Heart left ventricle (tissue), 16 donors: Measurements from ENCODE around the gene TRAM2. TPM values are rescaled to one million over a fixed set of nuclear protein-coding genes. Genes with fewer than 3 reads are reported as not detected.

Experiments
- ATAC-seq, 4 donors: fragments of 200-7000 bp; cut with Tn5 transposase; one replicate each; pipeline ENCODE4 v1.9.1; 2020 to 2022; ENCODE audit warnings: moderate library complexity in 4 of 4, mild to moderate bottlenecking in 3 of 4, moderate number of reproducible peaks in 1 of 4
- DNase-seq, 5 donors: peaks; one replicate each; pipeline ENCODE4 v3.0.0-alpha.2; 2020
- H3K27ac ChIP-seq, 12 donors: fragments of 200-600 bp; sonication (generic) in 4 of 12; one replicate each; pipeline versions ENCODE4 v1.5.0 to v1.8.0; 2016 to 2022; ENCODE audit warnings: mild to moderate bottlenecking in 2 of 12
- H3K27me3 ChIP-seq, 9 donors: fragments of 200-600 bp; sonication (generic) in 2 of 9; one replicate each; pipeline versions ENCODE4 v1.5.1 to v1.8.0; 2016 to 2022; ENCODE audit warnings: mild to moderate bottlenecking in 3 of 9
- H3K36me3 ChIP-seq, 9 donors: fragments of 200-600 bp; sonication (generic) in 2 of 9; one replicate each; pipeline versions ENCODE4 v1.5.0 to v1.8.0; 2018 to 2022; ENCODE audit warnings: mild to moderate bottlenecking in 2 of 9
- H3K4me1 ChIP-seq, 12 donors: fragments of 200-600 bp; sonication (generic) in 4 of 12; one replicate each; pipeline versions ENCODE4 v1.5.0 to v1.8.0; 2016 to 2022; ENCODE audit warnings: mild to moderate bottlenecking in 3 of 12
- H3K4me3 ChIP-seq, 12 donors: fragments of 200-600 bp; sonication (generic) in 4 of 12; one replicate each; pipeline versions ENCODE4 v1.5.0 to v1.8.0; 2017 to 2022; ENCODE audit warnings: mild to moderate bottlenecking in 9 of 12, moderate library complexity in 4 of 12
- H3K9me3 ChIP-seq, 12 donors: fragments of 200-600 bp; sonication (generic) in 4 of 12; one replicate each; pipeline versions ENCODE4 v1.5.0 to v1.8.0; 2016 to 2022; ENCODE audit warnings: mild to moderate bottlenecking in 1 of 12
- CTCF ChIP-seq, 12 donors: fragments of 200-600 bp; sonication (generic) in 4 of 12; IDR thresholded peaks; one replicate each; pipeline versions ENCODE4 v1.5.0 to v1.8.0; 2018 to 2022; ENCODE audit warnings: antibody characterized with exemption in 12 of 12, mild to moderate bottlenecking in 5 of 12
- POLR2A ChIP-seq, 2 donors: fragments of 450-650 bp; IDR thresholded peaks; one replicate each; pipeline ENCODE4 v1.6.1; 2017; ENCODE audit warnings: antibody characterized with exemption in 2 of 2, mild to moderate bottlenecking in 2 of 2, moderate library complexity in 2 of 2
- WGBS, 4 donors: extraction: QIAGEN DNeasy Blood & Tissue Kit in 2 of 4; methylation state at CpG; one replicate each; pipeline versions ENCODE4 v1.1.5 to v1.1.7; 2013 to 2018; 5-methylcytosine and 5-hydroxymethylcytosine counted together
- intact Hi-C, 10 donors: fragments of 100-400 bp; cut with DNase I; formaldehyde crosslinking; loops; one replicate each; pipeline versions ENCODE4 v1.11.1 to v1.14.2; 2022
- polyA plus RNA-seq, 2 donors: library from polyadenylated mRNA; stranded (reverse); fragments of 200-250 nt; gene quantifications; one replicate each; pipeline ENCODE4 v1.2.3, GENCODE V29; 2013
- total RNA-seq, 9 donors: library from RNA; depleted of rRNA in 2 of 9; stranded (reverse); fragments of >200 nt in 2 of 9; fragmentation: NEBNext Ultra II Directional in 3 of 9; extraction: Animal tissue kit (Norgen Biotek cat#: 25700) in 3 of 9; gene quantifications; one replicate each; pipeline versions ENCODE4 v1.1.0 to v1.2.4, GENCODE V29; 2016 to 2023
- donor health status: ischemic (EF 13 %, LVEDD 7.1; RV severe dilation, severe dysfunction).
- donor health status: healthy with polysubstance abuse.
- donor health status: DM: no; HTN: yes; CAD: no.
- donor health status: DM: no; HTN: no; CAD: no.
- donor health status: ischemic (EF 25% LVEDD 6.9; RV normal size, moderate dysfunction).
- donor health status: ischemic (EF 25% LVEDD 5.7; RV mildly dilated, moderate dysfunction).
- donor health status: healthy.
- donor health status: DM: yes; HTN: yes; CAD: no.
- donor health status: ischemic (EF 35%, LVEDD 5.7; RV mildly dilated, moderate dysfunction).
- donor health status: nonischemic (EF 11% LVEDD 7.7; RV severe dilation, severe dysfunction).
- donor health status: DM: yes; HTN: yes; CAD: no.
- donor health status: PGD.
- donor health status: ischemic (EF 29% LVEDD 5.4; RV normal size, mild dysfunction).
- donor health status: nonischemic (EF 23%, LVEDD 6.1; RV moderate dilation, normal function).

Gene TRAM2
- total and polyA plus RNA-seq, 11 donors, result 4.7 to 19.0 (median 12.1) TPM

- Histone ChIP-seq H3K36me3 (peaks cover 0 to 2% (median 0%) of the 10 kb centered on the region in 9 donors), H3K27me3 (no peaks in the 10 kb centered on the region), H3K4me3 (no peak overlapping the region), H3K4me1 (peaks cover 0 to 74% (median 38%) of the 10 kb centered on the region in 12 donors), H3K9me3 (no peaks in the 10 kb centered on the region), H3K27ac (peak overlapping the region in 8 of 12 donors; percentile 10 to 54 (median 40))
- ATAC-seq, result peak in 3 of 4 donors; percentile 17 to 37 (median 27)
- no peak for DNase-seq
- intact Hi-C loops, result no loop called here
- TF ChIP-seq POLR2A (IDR thresholded peaks at IDR 0.05) (no peak), CTCF (IDR thresholded peaks at IDR 0.05) (no peak)
- 75 to 77% (median 76%) methylated on average over 6 of the region's 6 CpGs for WGBS, 4 donors
Observed at GRCh38 chr6:52558266-52559000, 18.4 kb downstream of the TRAM2 start.

GRCh38 chr6:52557389-52558265 lies 19.2 kb downstream of the TRAM2 start:
- DNase-seq (no peak), ATAC-seq (peak in 3 of 4 donors; percentile 46 to 49 (median 47))
- intact Hi-C loops, result no loop called here
- 54 to 64% (median 58%) methylated on average over 9 to 11 of the region's 11 CpGs for WGBS, 4 donors
- no peaks in the 10 kb centered on the region for H3K27me3 ChIP-seq
- no peak overlapping the region for H3K4me3 ChIP-seq
- peak overlapping the region in 9 of 12 donors; percentile 10 to 54 (median 34) for H3K27ac ChIP-seq
- H3K36me3 ChIP-seq, result peaks cover 0 to 2% (median 0%) of the 10 kb centered on the region in 9 donors
- H3K4me1 ChIP-seq, result peaks cover 0 to 73% (median 35%) of the 10 kb centered on the region in 12 donors
- no peaks in the 10 kb centered on the region for H3K9me3 ChIP-seq
- TF ChIP-seq CTCF (IDR thresholded peaks at IDR 0.05), result no peak
- TF ChIP-seq POLR2A (IDR thresholded peaks at IDR 0.05), result no peak

GRCh38 chr6:52555518-52556233 lies 21.2 kb downstream of the TRAM2 start:
- Histone ChIP-seq H3K36me3 (peaks cover 0 to 2% (median 0%) of the 10 kb centered on the region in 9 donors), H3K27ac (no peak overlapping the region), H3K4me3 (no peak overlapping the region), H3K9me3 (no peaks in the 10 kb centered on the region), H3K4me1 (peaks cover 0 to 80% (median 49%) of the 10 kb centered on the region in 12 donors), H3K27me3 (no peaks in the 10 kb centered on the region)
- ATAC-seq (no peak), DNase-seq (no peak)
- WGBS, 4 donors, result 59 to 71% (median 63%) methylated on average over 5 of the region's 5 CpGs
- TF ChIP-seq CTCF (IDR thresholded peaks at IDR 0.05), result no peak
- no peak for TF ChIP-seq POLR2A (IDR thresholded peaks at IDR 0.05)
- intact Hi-C loops, result no loop called here
